ENCODE results near the gene CHST7. TPM values are rescaled to one million over a fixed set of nuclear protein-coding genes. Genes with fewer than 3 reads are reported as not detected.
A peak's percentile ranks its signal among the peaks of the same experiment; 100 is the strongest.
"Not testable (repeated sequence)": the region's sequence is repeated elsewhere in the genome, so short reads cannot be mapped to it uniquely, and the experiment has no call there.

The CHST7 gene, protein sequence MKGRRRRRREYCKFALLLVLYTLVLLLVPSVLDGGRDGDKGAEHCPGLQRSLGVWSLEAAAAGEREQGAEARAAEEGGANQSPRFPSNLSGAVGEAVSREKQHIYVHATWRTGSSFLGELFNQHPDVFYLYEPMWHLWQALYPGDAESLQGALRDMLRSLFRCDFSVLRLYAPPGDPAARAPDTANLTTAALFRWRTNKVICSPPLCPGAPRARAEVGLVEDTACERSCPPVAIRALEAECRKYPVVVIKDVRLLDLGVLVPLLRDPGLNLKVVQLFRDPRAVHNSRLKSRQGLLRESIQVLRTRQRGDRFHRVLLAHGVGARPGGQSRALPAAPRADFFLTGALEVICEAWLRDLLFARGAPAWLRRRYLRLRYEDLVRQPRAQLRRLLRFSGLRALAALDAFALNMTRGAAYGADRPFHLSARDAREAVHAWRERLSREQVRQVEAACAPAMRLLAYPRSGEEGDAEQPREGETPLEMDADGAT
- total RNA-seq, result 10 to 100 TPM in 1 of 3 donors, 1 to 10 TPM in 2; 8.3 to 10.4 (median 9.6) TPM

DNA sequence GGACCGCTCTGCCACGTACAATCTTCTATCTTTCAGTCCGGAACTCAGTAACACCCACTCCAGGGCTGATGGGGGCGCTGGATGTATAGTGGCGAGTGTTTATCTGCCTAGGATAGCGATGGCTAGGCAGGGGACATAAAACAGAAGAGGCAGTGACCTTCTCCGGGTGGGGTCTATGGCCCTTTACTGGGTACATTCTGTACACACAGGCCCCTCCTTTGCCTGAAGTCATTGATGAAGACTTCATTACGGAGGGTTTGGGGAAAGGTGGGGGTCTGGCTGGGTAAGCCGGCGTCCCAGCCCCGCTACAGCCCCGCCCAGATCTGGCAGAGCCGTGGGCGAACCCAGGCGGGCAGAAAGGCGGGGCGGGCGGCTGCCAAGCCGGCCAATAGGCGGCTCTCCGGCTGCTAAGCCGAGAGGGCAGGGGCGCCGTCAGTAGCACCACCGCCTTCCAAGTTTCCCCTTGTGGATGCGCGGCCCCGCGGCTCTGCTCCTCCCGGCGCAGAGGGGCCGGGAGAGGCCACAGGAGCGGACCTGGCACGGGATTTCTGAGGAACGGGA lies at the start of gene CHST7:
CHST7 (plus strand) TSS at position 435 of the 561 bp plus-strand sequence. CDS start 167 bp downstream, outside the sequence.
- DNase-seq (peak; percentile 55), ATAC-seq (peak; percentile 32)
- Mint-ChIP-seq H3K4me3 (peak within 1 kb of the TSS; percentile 79), H3K4me1 (ENCODE audit: low read depth) (peaks cover 45% of the 10 kb centered on the region), H3K36me3 (ENCODE audit: insufficient read depth) (peaks cover 4% of the 10 kb centered on the region), H3K9me3 (no peaks in the 10 kb centered on the region), H3K27me3 (ENCODE audit: low read depth) (no peaks in the 10 kb centered on the region)

DNA sequence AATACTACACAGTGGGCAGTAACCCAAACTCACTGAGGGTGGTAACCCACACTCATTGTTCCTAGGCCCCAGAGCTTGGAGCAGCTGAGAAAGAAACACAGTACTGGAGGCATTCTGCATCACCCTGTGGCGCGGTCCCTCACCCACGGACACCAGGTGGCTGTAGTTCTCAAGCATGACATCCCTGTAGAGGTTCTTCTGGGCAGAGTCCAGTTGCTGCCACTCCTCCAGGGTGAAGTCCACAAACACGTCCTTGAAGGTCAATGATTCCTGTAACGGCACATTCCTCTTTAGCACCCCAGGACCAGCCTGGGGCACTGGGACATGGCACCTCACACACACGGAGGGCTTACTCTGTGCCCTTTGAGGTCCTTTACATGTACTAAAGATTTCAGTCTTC lies 44.9 kb upstream of the CHST7 start:
- not testable (repeated sequence) for H3K27me3 Mint-ChIP-seq (ENCODE audit: low read depth); H3K9me3 Mint-ChIP-seq; H3K36me3 Mint-ChIP-seq (ENCODE audit: insufficient read depth); H3K4me1 Mint-ChIP-seq (ENCODE audit: low read depth); H3K4me3 Mint-ChIP-seq; ATAC-seq; DNase-seq

DNA sequence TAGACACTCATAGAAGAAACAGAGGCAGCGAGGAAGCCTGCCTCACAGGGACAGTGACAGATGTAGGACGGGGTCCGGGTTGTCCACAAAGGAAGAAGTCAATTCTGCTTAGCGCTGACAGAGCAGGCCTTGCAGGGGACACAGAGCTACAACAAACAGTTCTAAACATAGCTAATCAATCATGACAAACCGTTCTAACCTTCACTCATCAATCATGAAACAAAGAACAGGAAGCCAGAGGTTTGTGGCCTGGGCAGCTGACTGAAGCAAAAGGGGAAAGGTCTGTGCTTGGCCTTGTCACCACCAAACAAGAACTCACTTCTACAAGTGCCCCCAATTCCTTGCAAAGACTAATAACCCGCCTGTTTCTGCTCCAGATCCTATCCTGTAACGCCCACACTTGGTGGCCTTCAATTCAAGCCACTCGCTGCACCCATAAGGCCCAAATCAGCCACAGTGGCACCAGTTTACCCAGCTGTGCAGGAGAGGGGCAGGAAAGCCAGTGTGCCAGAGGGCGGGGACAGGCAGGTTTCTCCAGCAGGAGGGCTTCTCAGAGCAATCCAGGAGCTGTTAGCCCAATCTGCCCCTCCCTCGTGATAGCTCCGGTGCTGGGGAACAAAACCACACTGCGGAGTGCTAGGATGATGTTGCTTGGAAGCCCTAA lies 43.7 kb upstream of the CHST7 start:
- DNase-seq; H3K27me3 Mint-ChIP-seq (ENCODE audit: low read depth); H3K36me3 Mint-ChIP-seq (ENCODE audit: insufficient read depth); H3K4me3 Mint-ChIP-seq; H3K9me3 Mint-ChIP-seq; ATAC-seq; H3K4me1 Mint-ChIP-seq (ENCODE audit: low read depth): not testable (repeated sequence)

DNA sequence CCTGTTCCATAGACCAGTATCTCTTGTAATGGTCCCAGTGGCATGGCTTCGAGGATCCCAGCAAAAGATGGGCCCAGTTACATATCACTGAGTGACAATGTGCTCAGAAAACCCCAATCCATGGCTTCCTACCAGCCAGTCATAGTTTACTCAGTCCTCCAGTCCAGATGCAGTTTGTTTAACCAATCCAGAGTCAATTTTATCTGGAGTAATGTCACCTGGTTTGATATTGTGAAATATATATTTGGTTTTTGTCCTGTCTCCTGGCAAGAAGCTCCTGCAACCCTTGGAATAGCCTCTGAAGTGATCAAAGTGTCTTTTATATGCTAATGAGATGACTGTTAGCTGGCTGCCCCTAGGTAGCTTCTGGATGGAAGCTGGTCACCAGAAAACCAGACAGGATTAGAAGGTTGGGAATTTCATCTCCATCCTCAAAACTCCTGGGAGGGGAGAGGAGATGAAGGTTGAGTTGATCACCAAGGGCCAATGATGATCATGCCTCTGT lies 43.1 kb upstream of the CHST7 start:
- H3K27me3 Mint-ChIP-seq (ENCODE audit: low read depth); H3K4me3 Mint-ChIP-seq; H3K4me1 Mint-ChIP-seq (ENCODE audit: low read depth); ATAC-seq; H3K9me3 Mint-ChIP-seq; DNase-seq; H3K36me3 Mint-ChIP-seq (ENCODE audit: insufficient read depth): not testable (repeated sequence)

DNA sequence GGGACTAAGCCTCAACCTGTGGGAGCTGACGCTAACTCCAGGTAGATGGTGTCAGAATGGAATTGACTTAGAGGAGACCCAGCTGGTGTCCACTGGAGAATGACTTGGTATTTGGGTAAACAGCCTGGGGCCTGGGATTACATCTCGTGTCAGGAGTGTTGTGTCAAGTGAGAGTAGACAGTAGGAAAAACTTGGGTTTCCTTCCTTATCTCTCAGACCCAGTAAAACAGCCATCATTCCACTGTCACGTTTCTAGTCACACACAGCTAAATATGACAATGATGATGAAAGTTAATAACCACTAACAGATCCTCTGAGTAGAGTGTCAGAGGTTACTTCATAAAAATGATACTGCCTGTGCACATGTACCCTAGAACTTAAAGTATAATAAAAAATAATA lies 42.1 kb upstream of the CHST7 start:
- Mint-ChIP-seq H3K4me3 (no peak overlapping the region), H3K27me3 (ENCODE audit: low read depth) (no peaks in the 10 kb centered on the region), H3K9me3 (no peaks in the 10 kb centered on the region), H3K4me1 (ENCODE audit: low read depth) (no peaks in the 10 kb centered on the region), H3K36me3 (ENCODE audit: insufficient read depth) (peaks cover 1% of the 10 kb centered on the region)
- ATAC-seq, result no peak
- no peak for DNase-seq

DNA sequence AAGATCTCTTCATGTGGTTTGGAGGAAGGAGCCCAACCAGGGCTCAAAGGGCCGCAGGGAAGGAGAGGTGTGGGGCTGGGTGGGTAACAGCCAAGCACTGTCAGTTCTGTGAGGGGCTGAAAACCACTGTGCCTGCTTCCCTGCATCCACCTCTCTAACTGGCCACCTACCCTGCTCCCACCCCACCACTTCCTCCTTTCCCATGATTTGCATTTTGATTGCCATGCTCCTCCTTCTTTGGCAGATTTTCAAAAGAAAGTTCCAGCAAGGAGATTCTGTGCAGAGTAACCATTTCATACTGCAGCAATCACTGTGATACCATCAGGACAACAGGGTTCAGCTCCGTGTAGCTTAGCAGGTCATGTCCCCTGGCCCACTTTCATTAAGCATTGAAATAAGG lies 30.1 kb upstream of the CHST7 start:
- Mint-ChIP-seq H3K4me3 (no peak overlapping the region), H3K27me3 (ENCODE audit: low read depth) (no peaks in the 10 kb centered on the region), H3K4me1 (ENCODE audit: low read depth) (peaks cover 24% of the 10 kb centered on the region), H3K36me3 (ENCODE audit: insufficient read depth) (peaks cover 3% of the 10 kb centered on the region), H3K9me3 (no peaks in the 10 kb centered on the region)
- DNase-seq (no peak), ATAC-seq (no peak)

DNA sequence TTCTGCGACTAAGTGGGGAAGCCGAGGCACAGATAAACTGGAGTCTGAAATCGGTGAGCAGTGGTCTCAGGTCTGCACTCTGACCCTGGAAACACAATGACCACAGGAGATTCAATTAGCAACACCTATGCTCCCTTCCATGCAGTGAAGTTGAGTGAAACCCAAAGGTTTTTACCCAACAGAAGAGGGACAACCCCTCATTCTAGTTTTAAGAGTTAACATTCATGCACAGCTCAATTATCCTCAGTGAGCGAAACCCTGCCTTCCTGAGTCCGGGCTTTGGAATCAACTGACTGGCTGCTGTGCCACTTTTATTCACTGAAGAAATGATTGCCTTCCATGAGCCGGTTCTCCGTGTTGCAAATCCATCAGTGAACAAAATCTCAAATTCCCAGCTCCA lies 29.0 kb upstream of the CHST7 start:
- H3K27me3 Mint-ChIP-seq (ENCODE audit: low read depth); H3K9me3 Mint-ChIP-seq; DNase-seq; H3K36me3 Mint-ChIP-seq (ENCODE audit: insufficient read depth): not testable (repeated sequence)
- peak overlapping the region; percentile 95 for H3K4me3 Mint-ChIP-seq
- peaks cover 27% of the 10 kb centered on the region for H3K4me1 Mint-ChIP-seq (ENCODE audit: low read depth)
- peak in 1 of 2 donors; percentile 16 for ATAC-seq

DNA sequence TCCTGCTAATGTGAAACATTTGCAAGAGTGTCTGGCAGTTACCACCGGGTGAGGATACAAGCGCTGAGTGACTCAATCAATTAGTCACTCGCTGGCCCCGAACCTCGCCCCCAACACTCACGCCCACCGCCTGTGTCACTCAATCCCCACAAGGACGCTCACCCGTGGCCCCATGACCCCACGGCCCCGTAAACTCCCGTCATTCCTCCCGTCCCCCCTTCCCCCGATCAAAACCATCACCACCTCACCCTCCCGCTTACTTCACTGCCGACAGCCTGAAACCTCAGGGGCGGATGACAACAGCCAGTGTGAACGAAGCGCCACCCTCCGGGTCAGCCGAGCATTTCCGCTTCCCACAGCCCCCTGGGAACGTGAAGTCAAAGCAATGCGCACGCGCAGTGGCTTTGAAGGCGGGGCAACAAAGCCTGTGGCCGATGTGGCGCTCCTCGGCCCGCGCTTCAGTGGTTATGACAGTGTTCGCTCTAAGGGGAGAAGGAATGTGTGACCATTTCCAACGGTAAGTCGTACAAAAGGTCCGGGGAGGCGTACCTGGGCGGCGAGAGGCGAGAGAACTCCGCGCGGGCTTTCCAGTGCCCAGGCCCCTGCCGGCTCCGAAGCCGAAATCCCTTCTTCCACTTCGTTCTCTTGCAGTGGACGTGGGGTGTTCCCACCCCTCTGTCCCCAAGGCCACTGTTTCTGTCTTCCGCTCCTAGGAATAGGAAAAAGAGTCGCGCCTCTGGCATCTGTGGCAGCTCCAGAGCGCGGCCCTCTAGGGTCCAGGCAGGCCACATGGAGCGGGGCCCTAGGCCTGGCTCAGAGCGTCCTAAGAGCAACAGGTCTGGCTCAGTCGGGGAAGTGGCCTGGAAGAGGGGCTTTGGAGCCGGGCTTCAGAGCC lies 28.2 kb upstream of the CHST7 start, which contains the start of gene ZNF674:
ZNF674 (minus strand) TSS at position 311 of the 895 bp plus-strand sequence. CDS start 3,334 bp downstream, outside the sequence.
- no peaks in the 10 kb centered on the region for H3K27me3 Mint-ChIP-seq (ENCODE audit: low read depth)
- H3K4me1 Mint-ChIP-seq (ENCODE audit: low read depth), result peaks cover 27% of the 10 kb centered on the region
- DNase-seq (peak; percentile 90), ATAC-seq (peak; percentile 90 to 91)
- no peaks in the 10 kb centered on the region for H3K9me3 Mint-ChIP-seq
- H3K36me3 Mint-ChIP-seq (ENCODE audit: insufficient read depth), result peaks cover 4% of the 10 kb centered on the region
- peak within 1 kb of the TSS; percentile 95 for H3K4me3 Mint-ChIP-seq

DNA sequence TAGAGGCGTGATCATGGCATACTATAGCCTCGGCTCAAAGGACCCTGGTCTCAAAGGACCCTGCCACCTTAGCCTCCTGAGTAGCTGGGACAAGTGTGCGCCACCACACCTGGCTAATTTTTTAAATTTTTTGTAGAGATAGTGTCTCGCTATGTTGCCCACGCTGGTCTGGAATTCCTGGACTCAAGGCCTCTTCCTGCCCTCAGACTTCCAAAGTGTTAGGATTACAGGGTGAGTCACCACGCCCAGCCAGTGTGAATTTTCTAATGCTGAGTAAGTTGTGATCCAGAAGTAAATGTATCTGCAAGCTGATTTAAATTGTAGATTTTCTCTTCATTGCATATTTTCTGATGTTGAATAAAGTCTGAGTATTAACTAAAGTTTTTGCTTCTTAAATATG lies 25.7 kb upstream of the CHST7 start:
- DNase-seq (no peak), ATAC-seq (no peak)
- Mint-ChIP-seq H3K4me3 (no peak overlapping the region), H3K4me1 (ENCODE audit: low read depth) (peaks cover 27% of the 10 kb centered on the region), H3K27me3 (ENCODE audit: low read depth) (no peaks in the 10 kb centered on the region), H3K36me3 (ENCODE audit: insufficient read depth) (peaks cover 6% of the 10 kb centered on the region), H3K9me3 (no peaks in the 10 kb centered on the region)

DNA sequence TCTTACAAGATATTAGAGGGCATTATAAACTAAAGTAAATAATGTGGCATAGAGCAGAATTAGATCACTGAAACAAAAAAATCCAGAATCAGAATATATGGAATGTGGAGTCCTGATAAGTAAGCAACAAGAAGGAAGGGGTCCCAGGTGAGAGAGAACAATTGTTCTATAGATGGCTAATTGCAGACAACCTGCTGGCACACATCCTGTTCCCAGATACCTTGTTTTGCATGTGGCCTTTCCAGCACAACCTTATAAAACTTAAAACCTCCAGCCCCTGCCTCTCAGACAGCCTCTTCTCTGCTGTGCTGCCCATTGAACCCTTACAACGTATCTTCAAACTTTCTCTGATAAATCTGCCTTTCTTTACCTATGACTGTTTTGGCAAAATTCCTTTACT lies 23.7 kb upstream of the CHST7 start:
- ATAC-seq, result no peak
- Mint-ChIP-seq H3K27me3 (ENCODE audit: low read depth) (no peaks in the 10 kb centered on the region), H3K9me3 (no peaks in the 10 kb centered on the region), H3K4me1 (ENCODE audit: low read depth) (peaks cover 11% of the 10 kb centered on the region), H3K4me3 (no peak overlapping the region), H3K36me3 (ENCODE audit: insufficient read depth) (peaks cover 6% of the 10 kb centered on the region)
- no peak for DNase-seq

DNA sequence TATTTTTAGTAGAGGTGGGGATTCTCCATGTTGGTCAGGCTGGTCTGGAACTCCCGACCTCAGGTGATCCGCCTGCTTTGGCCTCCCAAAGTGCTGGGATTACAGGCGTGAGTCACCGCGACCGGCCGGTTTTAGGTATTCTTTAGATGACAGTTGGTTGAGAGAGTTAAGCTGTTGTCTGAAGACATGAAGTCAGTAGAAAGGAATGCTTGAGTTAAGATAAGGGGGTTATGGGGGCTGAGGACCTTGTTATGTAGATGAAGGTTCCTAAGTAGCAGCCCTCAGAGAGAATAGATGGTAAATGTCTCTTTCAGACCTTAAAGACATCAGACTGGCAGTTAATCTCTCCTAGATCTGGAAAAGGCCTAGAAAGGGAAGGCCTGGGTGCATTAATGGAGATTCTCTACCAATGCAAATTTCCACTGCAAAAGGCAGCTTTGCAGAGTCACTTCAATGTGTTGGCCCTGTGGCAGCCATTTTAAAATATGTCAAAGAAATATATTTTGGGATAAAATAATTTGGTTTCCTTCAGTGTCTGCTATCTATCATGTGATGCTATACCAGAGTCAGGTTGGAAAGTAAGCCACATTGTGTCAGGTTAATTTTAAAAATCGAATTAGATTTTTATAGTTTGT lies 22.0 kb upstream of the CHST7 start:
- DNase-seq (no peak), ATAC-seq (no peak)
- peaks cover 6% of the 10 kb centered on the region for H3K4me1 Mint-ChIP-seq (ENCODE audit: low read depth)
- H3K9me3 Mint-ChIP-seq, result no peaks in the 10 kb centered on the region
- H3K36me3 Mint-ChIP-seq (ENCODE audit: insufficient read depth), result peaks cover 6% of the 10 kb centered on the region
- no peak overlapping the region for H3K4me3 Mint-ChIP-seq
- no peaks in the 10 kb centered on the region for H3K27me3 Mint-ChIP-seq (ENCODE audit: low read depth)

DNA sequence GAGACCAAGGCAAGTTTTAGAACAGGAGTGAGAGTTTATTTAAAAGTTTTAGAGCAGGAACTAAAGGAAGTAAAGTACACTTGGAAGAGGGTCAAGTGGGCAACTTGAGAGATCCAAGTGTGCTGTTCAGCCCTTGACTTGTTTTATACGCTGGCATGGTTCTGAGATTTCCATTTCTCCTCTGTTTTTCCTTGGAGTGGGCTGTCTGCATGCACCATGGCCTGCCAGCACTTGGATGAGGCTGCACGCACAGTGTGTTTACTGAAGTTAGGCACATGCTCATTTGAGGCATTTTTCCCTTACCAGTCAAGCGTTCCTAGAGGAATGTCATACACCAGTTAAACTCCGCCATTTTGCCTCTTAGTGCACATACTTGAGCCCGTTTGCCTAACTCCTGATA lies 19.6 kb upstream of the CHST7 start:
- no peaks in the 10 kb centered on the region for H3K27me3 Mint-ChIP-seq (ENCODE audit: low read depth)
- peaks cover 2% of the 10 kb centered on the region for H3K4me1 Mint-ChIP-seq (ENCODE audit: low read depth)
- no peak for ATAC-seq
- H3K36me3 Mint-ChIP-seq (ENCODE audit: insufficient read depth), result peaks cover 5% of the 10 kb centered on the region
- H3K4me3 Mint-ChIP-seq, result no peak overlapping the region
- no peak for DNase-seq
- no peaks in the 10 kb centered on the region for H3K9me3 Mint-ChIP-seq

DNA sequence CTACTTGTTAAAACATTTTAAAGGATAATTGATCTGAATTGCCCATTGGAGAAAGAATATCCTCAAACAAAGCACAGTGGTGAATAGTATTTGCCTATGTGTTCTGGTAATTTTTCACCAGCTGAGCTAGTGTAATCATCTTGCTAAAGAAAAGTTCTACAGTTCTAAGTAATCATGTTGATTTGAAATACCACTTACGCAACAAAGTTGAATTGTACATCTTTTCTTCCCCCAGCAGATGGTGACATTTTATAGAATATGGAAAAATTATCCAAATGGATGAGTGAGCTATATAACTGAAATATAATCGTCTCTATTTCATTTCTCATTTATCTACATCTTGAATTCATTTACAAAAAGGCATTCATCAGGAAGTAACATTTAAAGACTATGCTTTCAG lies 18.6 kb upstream of the CHST7 start:
- Mint-ChIP-seq H3K4me3 (no peak overlapping the region), H3K36me3 (ENCODE audit: insufficient read depth) (peaks cover 2% of the 10 kb centered on the region), H3K9me3 (no peaks in the 10 kb centered on the region), H3K27me3 (ENCODE audit: low read depth) (no peaks in the 10 kb centered on the region), H3K4me1 (ENCODE audit: low read depth) (no peaks in the 10 kb centered on the region)
- DNase-seq (no peak), ATAC-seq (no peak)

All from activated T-cell treated with anti-CD3 and anti-CD28 coated beads, Interleukin-2, amount 50 U/mL, for 4 hours (primary cell).